ENCODE results near the gene CSNK2B. TPM values are rescaled to one million over a fixed set of nuclear protein-coding genes. Genes with fewer than 3 reads are reported as not detected.

CSNK2B gene
- total RNA-seq, 1 experiment from 2014 or later = 221 TPM

- Mint-ChIP-seq H3K4me3 (ENCODE audit: unreplicated experiment) (no peak overlapping the region), H3K4me1 (ENCODE audit: low read depth, unreplicated experiment) (no peaks in the 10 kb centered on the region), H3K27ac (ENCODE audit: unreplicated experiment) (no peak overlapping the region), H3K9me3 (ENCODE audit: unreplicated experiment) (no peaks in the 10 kb centered on the region), H3K36me3 (ENCODE audit: insufficient read depth, unreplicated experiment) (peaks cover 91% of the 10 kb centered on the region), H3K27me3 (ENCODE audit: insufficient read depth, unreplicated experiment) (no peaks in the 10 kb centered on the region)
- DNase-seq = no peak
- H3K9me3 ChIP-seq = no peaks in the 10 kb centered on the region
- H3K27me3 ChIP-seq (replicated peaks; ENCODE audit: control insufficient read depth, insufficient read depth, low read length) = no peaks in the 10 kb centered on the region
- no TSS peak for BruUV-seq (replicated peaks)
- POLR2A ChIA-PET = no interaction called here
- no peak overlapping the region for H3K4me3 ChIP-seq (ENCODE audit: low read depth, low read length)
- no peak for TF ChIP-seq CTCF (IDR thresholded peaks at IDR 0.05; ENCODE audit: insufficient read depth in 1 of 2, low read depth in 1 of 2, low read length in 1 of 2, severe bottlenecking in 1 of 2, unreplicated experiment in 1 of 2)
- intact Hi-C loops (cut with micrococcal nuclease; ENCODE audit: unreplicated experiment) = no loop called here
- CTCF ChIA-PET = interaction anchor here (0.6 to 0.7 kb wide), 3 partner anchors 18 to 1094 kb away, joined by 3 read pairs; no protein-coding TSS in a partner anchor
- no peaks in the 10 kb centered on the region for H3K4me1 ChIP-seq
- H3K36me3 ChIP-seq (ENCODE audit: control insufficient read depth, insufficient read depth, low read length) = peaks cover 8% of the 10 kb centered on the region
Observed at GRCh38 chr6:31639043-31639442, 26.8 kb upstream of the CSNK2B start.

GRCh38 chr6:31639449-31639861 is 26.4 kb upstream of the CSNK2B start:
- H3K27me3 Mint-ChIP-seq (ENCODE audit: insufficient read depth, unreplicated experiment) = no peaks in the 10 kb centered on the region
- no peak overlapping the region for H3K27ac Mint-ChIP-seq (ENCODE audit: unreplicated experiment)
- peaks cover 6% of the 10 kb centered on the region for H3K36me3 ChIP-seq (ENCODE audit: control insufficient read depth, insufficient read depth, low read length)
- H3K9me3 Mint-ChIP-seq (ENCODE audit: unreplicated experiment) = no peaks in the 10 kb centered on the region
- no peak overlapping the region for H3K4me3 ChIP-seq (ENCODE audit: low read depth, low read length)
- ChIA-PET CTCF (interaction anchor here (0.6 to 0.7 kb wide), 3 partner anchors 17 to 1094 kb away, joined by 3 read pairs; no protein-coding TSS in a partner anchor), POLR2A (interaction anchor here (0.5 kb wide), 1 partner anchor 101 kb away, joined by 3 read pairs; no protein-coding TSS in a partner anchor)
- no peak overlapping the region for H3K4me3 Mint-ChIP-seq (ENCODE audit: unreplicated experiment)
- no peaks in the 10 kb centered on the region for H3K4me1 ChIP-seq
- no peaks in the 10 kb centered on the region for H3K27me3 ChIP-seq (replicated peaks; ENCODE audit: control insufficient read depth, insufficient read depth, low read length)
- no peaks in the 10 kb centered on the region for H3K9me3 ChIP-seq
- no peaks in the 10 kb centered on the region for H3K4me1 Mint-ChIP-seq (ENCODE audit: low read depth, unreplicated experiment)
- no peak for DNase-seq
- H3K36me3 Mint-ChIP-seq (ENCODE audit: insufficient read depth, unreplicated experiment) = peaks cover 88% of the 10 kb centered on the region
- intact Hi-C loops (cut with micrococcal nuclease; ENCODE audit: unreplicated experiment) = no loop called here
- no TSS peak for BruUV-seq (replicated peaks)
- TF ChIP-seq CTCF (IDR thresholded peaks at IDR 0.05; ENCODE audit: insufficient read depth in 1 of 2, low read depth in 1 of 2, low read length in 1 of 2, severe bottlenecking in 1 of 2, unreplicated experiment in 1 of 2) = no peak

GRCh38 chr6:31640612-31641011 is 25.3 kb upstream of the CSNK2B start:
- POLR2A ChIA-PET = no interaction called here
- H3K4me1 Mint-ChIP-seq (ENCODE audit: low read depth, unreplicated experiment) = no peaks in the 10 kb centered on the region
- H3K9me3 Mint-ChIP-seq (ENCODE audit: unreplicated experiment) = no peaks in the 10 kb centered on the region
- no peak for TF ChIP-seq CTCF (IDR thresholded peaks at IDR 0.05; ENCODE audit: insufficient read depth in 1 of 2, low read depth in 1 of 2, low read length in 1 of 2, severe bottlenecking in 1 of 2, unreplicated experiment in 1 of 2)
- H3K36me3 ChIP-seq (ENCODE audit: control insufficient read depth, insufficient read depth, low read length) = peaks cover 8% of the 10 kb centered on the region
- peaks cover 87% of the 10 kb centered on the region for H3K36me3 Mint-ChIP-seq (ENCODE audit: insufficient read depth, unreplicated experiment)
- H3K4me1 ChIP-seq = no peaks in the 10 kb centered on the region
- H3K4me3 ChIP-seq (ENCODE audit: low read depth, low read length) = no peak overlapping the region
- no peaks in the 10 kb centered on the region for H3K27me3 Mint-ChIP-seq (ENCODE audit: insufficient read depth, unreplicated experiment)
- H3K4me3 Mint-ChIP-seq (ENCODE audit: unreplicated experiment) = no peak overlapping the region
- no peaks in the 10 kb centered on the region for H3K27me3 ChIP-seq (replicated peaks; ENCODE audit: control insufficient read depth, insufficient read depth, low read length)
- H3K27ac Mint-ChIP-seq (ENCODE audit: unreplicated experiment) = no peak overlapping the region
- no peaks in the 10 kb centered on the region for H3K9me3 ChIP-seq
- CTCF ChIA-PET = no interaction called here
- BruUV-seq (replicated peaks) = TSS peak; percentile 76
- intact Hi-C loops (cut with micrococcal nuclease; ENCODE audit: unreplicated experiment) = no loop called here
- DNase-seq = no peak

All from Caco-2 (cell line).